Ascending aorta (tissue), 2 donors: Measurements from ENCODE around the gene HAPLN1. TPM values are rescaled to one million over a fixed set of nuclear protein-coding genes. Genes with fewer than 3 reads are reported as not detected.

ENCODE experiments used
- DNase-seq, 2 donors: peaks; one replicate each; pipeline ENCODE4 v3.0.0-alpha.2; 2019; ENCODE audit warnings: low spot score in 2 of 2
- H3K27ac ChIP-seq, 2 donors: fragments of 200-600 bp; sonication (generic); one replicate each; pipeline ENCODE4 v1.5.1; 2016 to 2017; ENCODE audit warnings: mild to moderate bottlenecking in 1 of 2
- H3K27me3 ChIP-seq: fragments of 200-600 bp; sonication (generic); one replicate; pipeline ENCODE4 v1.5.1; 2017
- H3K36me3 ChIP-seq, 2 donors: fragments of 200-600 bp; sonication (generic); one replicate each; pipeline ENCODE4 v1.5.1; 2016
- H3K4me1 ChIP-seq, 2 donors: fragments of 200-600 bp; sonication (generic); one replicate each; pipeline ENCODE4 v1.5.1; 2016 to 2017; ENCODE audit warnings: mild to moderate bottlenecking in 1 of 2
- H3K4me3 ChIP-seq, 2 donors: fragments of 200-600 bp; sonication (generic); one replicate each; pipeline ENCODE4 v1.5.1; 2016 to 2017; ENCODE audit warnings: mild to moderate bottlenecking in 1 of 2
- H3K9me3 ChIP-seq, 2 donors: fragments of 200-600 bp; sonication (generic); one replicate each; pipeline ENCODE4 v1.5.1; 2016
- CTCF ChIP-seq, 3 experiments: fragments of 200-600 bp in 2 of 3; fragments of 450-650 bp in 1 of 3; sonication (generic) in 2 of 3; IDR thresholded peaks; one replicate each; pipeline ENCODE4 v1.5.1; 2016 to 2019; ENCODE audit warnings: antibody characterized with exemption in 3 of 3, mild to moderate bottlenecking in 1 of 3, moderate library complexity in 1 of 3
- intact Hi-C: fragments of 100-400 bp; cut with DNase I; formaldehyde crosslinking; loops from one replicate; pipeline ENCODE4 v1.15.1; 2023
- total RNA-seq: library from RNA; depleted of rRNA; stranded (reverse); fragments of >200 nt; gene quantifications from one replicate; pipeline ENCODE4 v1.1.0, GENCODE V29; 2016

HAPLN1 gene
- total RNA-seq, 1 donor from 2014 or later: 2.0 TPM

GRCh38 chr5:83751201-83751600 is 30.5 kb upstream of the HAPLN1 start:
- no peak for TF ChIP-seq CTCF (IDR thresholded peaks at IDR 0.05)
- Histone ChIP-seq H3K36me3 (no peaks in the 10 kb centered on the region), H3K4me3 (no peak overlapping the region), H3K9me3 (peaks cover 0 to 5% of the 10 kb centered on the region in 2 donors), H3K27ac (no peak overlapping the region), H3K27me3 (no peaks in the 10 kb centered on the region), H3K4me1 (no peaks in the 10 kb centered on the region)
- DNase-seq: no peak
- intact Hi-C loops: no loop called here

GRCh38 chr5:83750749-83751148 is 30.1 kb upstream of the HAPLN1 start:
- Histone ChIP-seq H3K27me3 (no peaks in the 10 kb centered on the region), H3K4me1 (no peaks in the 10 kb centered on the region), H3K4me3 (no peak overlapping the region), H3K27ac (no peak overlapping the region), H3K36me3 (no peaks in the 10 kb centered on the region), H3K9me3 (peaks cover 0 to 5% of the 10 kb centered on the region in 2 donors)
- no peak for DNase-seq
- TF ChIP-seq CTCF (IDR thresholded peaks at IDR 0.05): no peak
- intact Hi-C loops: no loop called here

- no peaks in the 10 kb centered on the region for H3K27me3 ChIP-seq
- H3K36me3 ChIP-seq: no peaks in the 10 kb centered on the region
- H3K9me3 ChIP-seq: peaks cover 0 to 5% of the 10 kb centered on the region in 2 donors
- H3K27ac ChIP-seq: no peak overlapping the region
- DNase-seq: no peak
- H3K4me1 ChIP-seq: no peaks in the 10 kb centered on the region
- TF ChIP-seq CTCF (IDR thresholded peaks at IDR 0.05): no peak
- intact Hi-C loops: no loop called here
- H3K4me3 ChIP-seq: no peak overlapping the region
These were observed 25.2 kb upstream of the HAPLN1 start for GRCh38 chr5:83745816-83746215.

- Histone ChIP-seq H3K4me1 (no peaks in the 10 kb centered on the region), H3K27ac (peak overlapping the region; percentile 48 to 59), H3K27me3 (no peaks in the 10 kb centered on the region), H3K9me3 (peaks cover 0 to 5% of the 10 kb centered on the region in 2 donors), H3K4me3 (no peak overlapping the region), H3K36me3 (no peaks in the 10 kb centered on the region)
- intact Hi-C loops: no loop called here
- TF ChIP-seq CTCF (IDR thresholded peaks at IDR 0.05): no peak
- DNase-seq: no peak
These were observed 24.2 kb upstream of the HAPLN1 start for GRCh38 chr5:83744821-83745220.

- no peaks in the 10 kb centered on the region for H3K9me3 ChIP-seq
- TF ChIP-seq CTCF (IDR thresholded peaks at IDR 0.05): no peak
- no peaks in the 10 kb centered on the region for H3K27me3 ChIP-seq
- no peaks in the 10 kb centered on the region for H3K4me1 ChIP-seq
- H3K4me3 ChIP-seq: no peak overlapping the region
- no peak overlapping the region for H3K27ac ChIP-seq
- no peaks in the 10 kb centered on the region for H3K36me3 ChIP-seq
- no peak for DNase-seq
- intact Hi-C loops: no loop called here
These were observed 21.4 kb upstream of the HAPLN1 start for GRCh38 chr5:83742089-83742488.

GRCh38 chr5:83741571-83741970 is 20.9 kb upstream of the HAPLN1 start:
- no peak for TF ChIP-seq CTCF (IDR thresholded peaks at IDR 0.05)
- Histone ChIP-seq H3K9me3 (no peaks in the 10 kb centered on the region), H3K36me3 (no peaks in the 10 kb centered on the region), H3K4me3 (no peak overlapping the region), H3K27me3 (no peaks in the 10 kb centered on the region), H3K27ac (no peak overlapping the region), H3K4me1 (no peaks in the 10 kb centered on the region)
- intact Hi-C loops: no loop called here
- DNase-seq: no peak
